ENCODE results near the gene BAIAP2.
"Not testable (repeated sequence)": the region's sequence is repeated elsewhere in the genome, so short reads cannot be mapped to it uniquely, and the experiment has no call there.

- TF ChIP-seq, protein P1, sequence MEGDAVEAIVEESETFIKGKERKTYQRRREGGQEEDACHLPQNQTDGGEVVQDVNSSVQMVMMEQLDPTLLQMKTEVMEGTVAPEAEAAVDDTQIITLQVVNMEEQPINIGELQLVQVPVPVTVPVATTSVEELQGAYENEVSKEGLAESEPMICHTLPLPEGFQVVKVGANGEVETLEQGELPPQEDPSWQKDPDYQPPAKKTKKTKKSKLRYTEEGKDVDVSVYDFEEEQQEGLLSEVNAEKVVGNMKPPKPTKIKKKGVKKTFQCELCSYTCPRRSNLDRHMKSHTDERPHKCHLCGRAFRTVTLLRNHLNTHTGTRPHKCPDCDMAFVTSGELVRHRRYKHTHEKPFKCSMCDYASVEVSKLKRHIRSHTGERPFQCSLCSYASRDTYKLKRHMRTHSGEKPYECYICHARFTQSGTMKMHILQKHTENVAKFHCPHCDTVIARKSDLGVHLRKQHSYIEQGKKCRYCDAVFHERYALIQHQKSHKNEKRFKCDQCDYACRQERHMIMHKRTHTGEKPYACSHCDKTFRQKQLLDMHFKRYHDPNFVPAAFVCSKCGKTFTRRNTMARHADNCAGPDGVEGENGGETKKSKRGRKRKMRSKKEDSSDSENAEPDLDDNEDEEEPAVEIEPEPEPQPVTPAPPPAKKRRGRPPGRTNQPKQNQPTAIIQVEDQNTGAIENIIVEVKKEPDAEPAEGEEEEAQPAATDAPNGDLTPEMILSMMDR (IDR thresholded peaks at IDR 0.05 in 4 of 5, conservative IDR thresholded peaks at IDR 0.05 in 1 of 5), result not testable (repeated sequence)
- TF ChIP-seq POLR2A (IDR thresholded peaks at IDR 0.05), result not testable (repeated sequence)
Measured at GRCh38 chr17:81078026-81078913, 43.3 kb downstream of the BAIAP2 start.

Data from gastrocnemius medialis (tissue), 4 donors.